A549 (cell line): ENCODE results near the gene LCN2. TPM values are rescaled to one million over a fixed set of nuclear protein-coding genes. Genes with fewer than 3 reads are reported as not detected.

Experiments used
- ATAC-seq, 2 experiments: fragments of 200-7000 bp in 1 of 2; fragments of >200 bp in 1 of 2; cut with Nextera tagmentation in 1 of 2; cut with Tn5 transposase in 1 of 2; 3 replicates each; pipeline versions ENCODE4 v1.8.0 to v1.9.1; 2018 to 2020; ENCODE audit warnings: mild to moderate bottlenecking in 1 of 2, moderate library complexity in 1 of 2
- CTCF ChIA-PET: fragments of 300-600 bp; sonication (Branson Sonifier 250); formaldehyde crosslinking; extraction: SDS; loops from one replicate; lab custom pipeline; 2021; ENCODE audit warnings: antibody characterized with exemption, inconsistent platforms; lab: Yijun Ruan, JAX
- POLR2A ChIA-PET: fragments of 350-600 bp; formaldehyde crosslinking; extraction: SDS; loops from one replicate; lab custom pipeline; 2021; ENCODE audit warnings: antibody characterized with exemption, inconsistent platforms; lab: Yijun Ruan, JAX
- DNase-seq, 2 experiments: peaks; one replicate each; pipeline versions ENCODE4 v3.0.0 to v3.0.0-alpha.2; 2011 to 2016; ENCODE audit warnings: low read depth in 1 of 2, low spot score in 1 of 2
- FAIRE-seq: peaks from 2 replicates; lab custom pipeline; 2011; peaks lifted over from hg19 to GRCh38; lab: Jason Lieb, UNC
- H3K27ac ChIP-seq, 2 experiments: fragments of >200 bp; sonication (Bioruptor Twin); formaldehyde crosslinking; 3 replicates each; pipeline ENCODE4 v1.5.1; 2016 to 2017
- H3K4me1 ChIP-seq: fragments of >200 bp; sonication (Bioruptor Twin); formaldehyde crosslinking; 3 replicates; pipeline ENCODE4 v1.6.1; 2016
- H3K4me2 ChIP-seq: fragments of >200 bp; sonication (Bioruptor Twin); formaldehyde crosslinking; 3 replicates; pipeline ENCODE4 v1.6.1; 2016
- H3K4me3 ChIP-seq: fragments of >200 bp; sonication (Bioruptor Twin); formaldehyde crosslinking; 3 replicates; pipeline ENCODE4 v1.5.1; 2016
- H3K9me3 ChIP-seq: fragments of >200 bp; sonication (Bioruptor Twin); formaldehyde crosslinking; 3 replicates; pipeline ENCODE4 v1.6.1; 2016
- BHLHE40 ChIP-seq: IDR thresholded peaks from 2 replicates; pipeline ENCODE4 v1.6.1; 2012; ENCODE audit warnings: low read depth, low read length, inconsistent platforms
- FOSL2 ChIP-seq, 2 experiments: fragments of 450-650 bp in 1 of 2; fragments of >200 bp in 1 of 2; sonication (Bioruptor Twin) in 1 of 2; formaldehyde crosslinking; IDR thresholded peaks; 2 replicates each; pipeline versions ENCODE4 v1.5.0 to v1.6.1; 2016 to 2020; ENCODE audit warnings: mild to moderate bottlenecking in 1 of 2, moderate library complexity in 1 of 2
- GATA3 ChIP-seq: IDR thresholded peaks from 2 replicates; pipeline ENCODE4 v1.6.1; 2012; ENCODE audit warnings: borderline replicate concordance
- HOXB13 ChIP-seq: fragments of 250-450 bp; sonication (Bioruptor Pico); IDR thresholded peaks from 2 replicates; pipeline ENCODE4 v1.5.0; 2020; ENCODE audit warnings: low read depth, mild to moderate bottlenecking, moderate library complexity
- JUN ChIP-seq, 2 experiments: fragments of >200 bp; sonication (Bioruptor Twin); formaldehyde crosslinking; IDR thresholded peaks; 2 replicates in 1 of 2; 3 replicates in 1 of 2; pipeline ENCODE4 v1.6.1; 2016 to 2017
- MAFK ChIP-seq: fragments of 450-650 bp; IDR thresholded peaks from 2 replicates; pipeline ENCODE4 v1.6.1; 2014; ENCODE audit not compliant: partially characterized antibody
- MAZ ChIP-seq: fragments of 150-350 bp; IDR thresholded peaks from 2 replicates; pipeline ENCODE4 v1.6.1; 2014; ENCODE audit warnings: antibody characterized with exemption, low read depth, low read length, borderline replicate concordance
- MYC ChIP-seq: IDR thresholded peaks from 2 replicates; pipeline ENCODE4 v1.6.1; 2012; ENCODE audit warnings: mild to moderate bottlenecking, inconsistent platforms, low read length, improper control_type of control experiment, borderline replicate concordance
- NFE2L2 ChIP-seq: fragments of 150-350 bp; conservative IDR thresholded peaks from 2 replicates; pipeline ENCODE4 v1.6.1; 2014; ENCODE audit warnings: low read length
- PHF8 ChIP-seq: fragments of 200-600 bp; sonication (generic); IDR thresholded peaks from 2 replicates; pipeline ENCODE4 v1.6.1; 2016; ENCODE audit warnings: low read depth, mild to moderate bottlenecking, antibody characterized with exemption, moderate library complexity, borderline replicate concordance
- POLR2A ChIP-seq: IDR thresholded peaks from 2 replicates; pipeline ENCODE4 v1.6.1; 2012; ENCODE audit warnings: mild to moderate bottlenecking, low read length
- RAD21 ChIP-seq, 2 experiments: fragments of >200 bp in 1 of 2; sonication (Bioruptor Twin) in 1 of 2; formaldehyde crosslinking in 1 of 2; IDR thresholded peaks in 1 of 2; conservative IDR thresholded peaks in 1 of 2; 2 replicates in 1 of 2; 3 replicates in 1 of 2; pipeline ENCODE4 v1.6.1; 2012 to 2018; ENCODE audit warnings: inconsistent platforms in 1 of 2
- SMC3 ChIP-seq: fragments of >200 bp; sonication (Bioruptor Twin); formaldehyde crosslinking; IDR thresholded peaks from 3 replicates; pipeline ENCODE4 v1.6.1; 2018; ENCODE audit warnings: inconsistent platforms
- TP53 ChIP-seq: fragments of 250-450 bp; sonication (Bioruptor Pico); IDR thresholded peaks from 2 replicates; pipeline ENCODE4 v1.5.0; 2021; ENCODE audit warnings: mild to moderate bottlenecking, moderate library complexity
- WGBS: methylation state at CpG from one replicate; pipeline ENCODE4 v1.1.6; 2017; ENCODE audit errors: missing lambda C conversion rate; 5-methylcytosine and 5-hydroxymethylcytosine counted together
- polyA plus RNA-seq, 4 experiments: library from polyadenylated mRNA; depleted of rRNA in 3 of 4; stranded (reverse); fragments of >200 nt; fragmentation: RNase III in 1 of 4; extraction: RNeasy Plus Mini Kit Qiagen cat#74134 plus additional on column Dnase treatment in 1 of 4; gene quantifications; 2 replicates in 3 of 4; 3 replicates in 1 of 4; pipeline ENCODE4 v1.2.3, GENCODE V29; 2011 to 2017
- TF ChIP-seq, protein P1 (sequence below): fragments of 250-450 bp; sonication (Bioruptor Pico); IDR thresholded peaks from 2 replicates; pipeline ENCODE4 v1.5.0; 2021; ENCODE audit warnings: mild to moderate bottlenecking, moderate library complexity, borderline replicate concordance
- TF ChIP-seq, protein P2 (sequence below): IDR thresholded peaks from 2 replicates; pipeline ENCODE4 v1.6.1; 2012
- TF ChIP-seq, protein P3 (sequence below): fragments of 250-450 bp; sonication (Bioruptor Pico); IDR thresholded peaks from 2 replicates; pipeline ENCODE4 v1.5.0; 2020; ENCODE audit warnings: low read depth, mild to moderate bottlenecking, moderate library complexity
- TF ChIP-seq, protein P4 (sequence below): fragments of >200 bp; sonication (Bioruptor Twin); formaldehyde crosslinking; IDR thresholded peaks from 3 replicates; pipeline ENCODE4 v1.5.1; 2016
- TF ChIP-seq, protein P5 (sequence below): IDR thresholded peaks from 2 replicates; pipeline ENCODE4 v1.6.1; 2012; ENCODE audit warnings: low read depth, borderline replicate concordance
- TF ChIP-seq, protein P6 (sequence below): IDR thresholded peaks from 2 replicates; pipeline ENCODE4 v1.6.1; 2012
- TF ChIP-seq, protein P7 (sequence below): fragments of >200 bp; sonication (Bioruptor Twin); formaldehyde crosslinking; IDR thresholded peaks from 3 replicates; pipeline ENCODE4 v1.6.1; 2016

LCN2 gene
- polyA plus RNA-seq, 2 of the 4 experiments (the other 2 are of a cell fraction): 2.3 to 11.9 TPM

DNA sequence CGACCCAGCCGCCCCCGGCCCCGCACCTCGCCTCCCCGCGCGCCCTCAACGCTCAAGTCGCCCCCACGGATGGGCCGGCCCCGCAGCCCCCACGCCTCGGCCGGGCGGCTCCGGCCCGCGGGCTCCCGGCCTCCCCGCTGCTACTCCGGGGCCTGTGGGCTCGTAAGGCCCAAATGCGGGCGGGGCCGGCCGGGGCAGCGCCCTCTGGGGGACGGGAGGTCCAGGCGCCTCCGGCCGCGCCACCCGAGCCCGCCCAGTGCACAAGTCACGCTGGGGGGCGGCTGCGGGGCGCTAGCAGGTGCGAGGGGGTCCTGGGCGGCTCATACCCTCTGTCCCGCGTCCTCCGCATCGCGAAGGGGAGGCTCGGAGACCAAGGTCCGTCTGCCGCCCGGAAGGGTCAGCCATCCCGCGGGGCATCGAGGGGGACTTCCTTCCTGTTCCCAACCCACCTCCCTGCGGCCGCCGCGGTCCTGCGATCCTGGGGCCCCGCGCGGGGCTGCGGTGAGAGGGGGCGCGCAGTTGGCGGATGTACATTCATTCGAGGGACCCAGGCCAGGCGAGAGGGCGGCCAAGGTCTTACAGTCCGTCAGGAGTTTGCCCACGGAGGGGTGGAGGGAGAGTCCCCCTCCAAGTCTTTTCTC lies 42.3 kb downstream of the LCN2 start, which contains the start of gene CIZ1:
Gene CIZ1, minus strand, starts transcription at position 167 of the 641 bp plus-strand sequence. CDS start 715 bp downstream, outside the sequence.
- H3K9me3 ChIP-seq: no peaks in the 10 kb centered on the region
- FAIRE-seq: no peak
- peak within 1 kb of the TSS; percentile 86 for H3K4me3 ChIP-seq
- ChIA-PET POLR2A (interaction anchor here (1.6 kb wide), 1 partner anchor 63 kb away, joined by 3 read pairs; no protein-coding TSS in a partner anchor), CTCF (interaction anchor here (0.6 to 2.8 kb wide), 20 partner anchors 8 to 71 kb away, joined by 3 to 41 read pairs (median 4); partner anchors contain the start of gene DNM1)
- DNase-seq: peak; percentile 84 to 85
- 5% methylated on average over 16 of the region's 71 CpGs for WGBS
- TF ChIP-seq, protein P1, sequence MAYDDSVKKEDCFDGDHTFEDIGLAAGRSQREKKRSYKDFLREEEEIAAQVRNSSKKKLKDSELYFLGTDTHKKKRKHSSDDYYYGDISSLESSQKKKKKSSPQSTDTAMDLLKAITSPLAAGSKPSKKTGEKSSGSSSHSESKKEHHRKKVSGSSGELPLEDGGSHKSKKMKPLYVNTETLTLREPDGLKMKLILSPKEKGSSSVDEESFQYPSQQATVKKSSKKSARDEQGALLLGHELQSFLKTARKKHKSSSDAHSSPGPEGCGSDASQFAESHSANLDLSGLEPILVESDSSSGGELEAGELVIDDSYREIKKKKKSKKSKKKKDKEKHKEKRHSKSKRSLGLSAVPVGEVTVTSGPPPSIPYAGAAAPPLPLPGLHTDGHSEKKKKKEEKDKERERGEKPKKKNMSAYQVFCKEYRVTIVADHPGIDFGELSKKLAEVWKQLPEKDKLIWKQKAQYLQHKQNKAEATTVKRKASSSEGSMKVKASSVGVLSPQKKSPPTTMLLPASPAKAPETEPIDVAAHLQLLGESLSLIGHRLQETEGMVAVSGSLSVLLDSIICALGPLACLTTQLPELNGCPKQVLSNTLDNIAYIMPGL (CRISPR knock-in tag): peak; percentile 92; the same call in 1 of the 2 replicates
- TF ChIP-seq, protein P2, sequence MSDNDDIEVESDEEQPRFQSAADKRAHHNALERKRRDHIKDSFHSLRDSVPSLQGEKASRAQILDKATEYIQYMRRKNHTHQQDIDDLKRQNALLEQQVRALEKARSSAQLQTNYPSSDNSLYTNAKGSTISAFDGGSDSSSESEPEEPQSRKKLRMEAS: peak; percentile 67
- TF ChIP-seq, protein P3, sequence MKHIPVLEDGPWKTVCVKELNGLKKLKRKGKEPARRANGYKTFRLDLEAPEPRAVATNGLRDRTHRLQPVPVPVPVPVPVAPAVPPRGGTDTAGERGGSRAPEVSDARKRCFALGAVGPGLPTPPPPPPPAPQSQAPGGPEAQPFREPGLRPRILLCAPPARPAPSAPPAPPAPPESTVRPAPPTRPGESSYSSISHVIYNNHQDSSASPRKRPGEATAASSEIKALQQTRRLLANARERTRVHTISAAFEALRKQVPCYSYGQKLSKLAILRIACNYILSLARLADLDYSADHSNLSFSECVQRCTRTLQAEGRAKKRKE (CRISPR knock-in tag): no peak
- TF ChIP-seq HOXB13 (no peak), MAFK (no peak), SMC3 (peak; percentile 39; the same call in 1 of the 3 replicates), RAD21 (conservative IDR thresholded peaks at IDR 0.05 in 1 of 2, IDR thresholded peaks at IDR 0.05 in 1 of 2) (peak in 1 of 2 experiments; percentile 37; a peak in 1 of 5 replicates), NFE2L2 (no peak), PHF8 (peak; percentile 88), MAZ (peak; percentile 81; the same call in 1 of the 2 replicates), BHLHE40 (no peak), MYC (0 out of 2 replicates have a peak, but pooled peaks have one; percentile 50), POLR2A (peak; percentile 59), FOSL2 (IDR thresholded peaks at IDR 0.05) (no peak), FOSL2 (CRISPR knock-in tag; IDR thresholded peaks at IDR 0.05) (peak; percentile 10; the same call in 1 of the 2 replicates), TP53 (CRISPR knock-in tag) (no peak), JUN (IDR thresholded peaks at IDR 0.05) (peak; percentile 82 to 90), GATA3 (peak; percentile 18; the same call in 1 of the 2 replicates)
- TF ChIP-seq, protein P4, sequence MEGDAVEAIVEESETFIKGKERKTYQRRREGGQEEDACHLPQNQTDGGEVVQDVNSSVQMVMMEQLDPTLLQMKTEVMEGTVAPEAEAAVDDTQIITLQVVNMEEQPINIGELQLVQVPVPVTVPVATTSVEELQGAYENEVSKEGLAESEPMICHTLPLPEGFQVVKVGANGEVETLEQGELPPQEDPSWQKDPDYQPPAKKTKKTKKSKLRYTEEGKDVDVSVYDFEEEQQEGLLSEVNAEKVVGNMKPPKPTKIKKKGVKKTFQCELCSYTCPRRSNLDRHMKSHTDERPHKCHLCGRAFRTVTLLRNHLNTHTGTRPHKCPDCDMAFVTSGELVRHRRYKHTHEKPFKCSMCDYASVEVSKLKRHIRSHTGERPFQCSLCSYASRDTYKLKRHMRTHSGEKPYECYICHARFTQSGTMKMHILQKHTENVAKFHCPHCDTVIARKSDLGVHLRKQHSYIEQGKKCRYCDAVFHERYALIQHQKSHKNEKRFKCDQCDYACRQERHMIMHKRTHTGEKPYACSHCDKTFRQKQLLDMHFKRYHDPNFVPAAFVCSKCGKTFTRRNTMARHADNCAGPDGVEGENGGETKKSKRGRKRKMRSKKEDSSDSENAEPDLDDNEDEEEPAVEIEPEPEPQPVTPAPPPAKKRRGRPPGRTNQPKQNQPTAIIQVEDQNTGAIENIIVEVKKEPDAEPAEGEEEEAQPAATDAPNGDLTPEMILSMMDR: peak; percentile 92
- TF ChIP-seq, protein P5, sequence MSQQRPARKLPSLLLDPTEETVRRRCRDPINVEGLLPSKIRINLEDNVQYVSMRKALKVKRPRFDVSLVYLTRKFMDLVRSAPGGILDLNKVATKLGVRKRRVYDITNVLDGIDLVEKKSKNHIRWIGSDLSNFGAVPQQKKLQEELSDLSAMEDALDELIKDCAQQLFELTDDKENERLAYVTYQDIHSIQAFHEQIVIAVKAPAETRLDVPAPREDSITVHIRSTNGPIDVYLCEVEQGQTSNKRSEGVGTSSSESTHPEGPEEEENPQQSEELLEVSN: peak; percentile 51
- TF ChIP-seq, protein P6, sequence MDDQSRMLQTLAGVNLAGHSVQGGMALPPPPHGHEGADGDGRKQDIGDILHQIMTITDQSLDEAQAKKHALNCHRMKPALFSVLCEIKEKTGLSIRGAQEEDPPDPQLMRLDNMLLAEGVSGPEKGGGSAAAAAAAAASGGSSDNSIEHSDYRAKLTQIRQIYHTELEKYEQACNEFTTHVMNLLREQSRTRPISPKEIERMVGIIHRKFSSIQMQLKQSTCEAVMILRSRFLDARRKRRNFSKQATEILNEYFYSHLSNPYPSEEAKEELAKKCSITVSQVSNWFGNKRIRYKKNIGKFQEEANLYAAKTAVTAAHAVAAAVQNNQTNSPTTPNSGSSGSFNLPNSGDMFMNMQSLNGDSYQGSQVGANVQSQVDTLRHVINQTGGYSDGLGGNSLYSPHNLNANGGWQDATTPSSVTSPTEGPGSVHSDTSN: peak; percentile 10; the same call in 1 of the 2 replicates
- TF ChIP-seq, protein P7, sequence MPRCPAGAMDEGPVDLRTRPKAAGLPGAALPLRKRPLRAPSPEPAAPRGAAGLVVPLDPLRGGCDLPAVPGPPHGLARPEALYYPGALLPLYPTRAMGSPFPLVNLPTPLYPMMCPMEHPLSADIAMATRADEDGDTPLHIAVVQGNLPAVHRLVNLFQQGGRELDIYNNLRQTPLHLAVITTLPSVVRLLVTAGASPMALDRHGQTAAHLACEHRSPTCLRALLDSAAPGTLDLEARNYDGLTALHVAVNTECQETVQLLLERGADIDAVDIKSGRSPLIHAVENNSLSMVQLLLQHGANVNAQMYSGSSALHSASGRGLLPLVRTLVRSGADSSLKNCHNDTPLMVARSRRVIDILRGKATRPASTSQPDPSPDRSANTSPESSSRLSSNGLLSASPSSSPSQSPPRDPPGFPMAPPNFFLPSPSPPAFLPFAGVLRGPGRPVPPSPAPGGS: peak; percentile 94
- H3K4me2 ChIP-seq: peak within 1 kb of the TSS; percentile 94
- ATAC-seq: peak; percentile 86 to 90
- peak within 1 kb of the TSS; percentile 98 to 99 for H3K27ac ChIP-seq
- peaks cover 17% of the 10 kb centered on the region for H3K4me1 ChIP-seq
